Gastroesophageal sphincter (tissue), 4 donors: ENCODE data around the gene OR2T35. TPM values are rescaled to one million over a fixed set of nuclear protein-coding genes. Genes with fewer than 3 reads are reported as not detected.

Experiments used
- ATAC-seq: fragments of 150-250 bp; one replicate; pipeline ENCODE4 v1.9.1; 2016; ENCODE audit warnings: mild to moderate bottlenecking, moderate library complexity
- H3K27ac ChIP-seq, 4 donors: fragments of 200-600 bp; sonication (generic) in 3 of 4; 1 replicate in 3 of 4; 2 replicates in 1 of 4; pipeline ENCODE4 v1.5.1; 2016 to 2019
- H3K27me3 ChIP-seq: fragments of 200-600 bp; sonication (generic); one replicate; pipeline ENCODE4 v1.5.1; 2019
- H3K36me3 ChIP-seq, 2 donors: fragments of 200-600 bp; sonication (generic); one replicate each; pipeline ENCODE4 v1.5.1; 2019; ENCODE audit warnings: control low read depth in 1 of 2
- H3K4me1 ChIP-seq, 3 donors: fragments of 200-600 bp; sonication (generic); 1 replicate in 2 of 3; 2 replicates in 1 of 3; pipeline ENCODE4 v1.5.1; 2016 to 2019; ENCODE audit warnings: control low read depth in 2 of 3
- H3K4me3 ChIP-seq, 2 donors: fragments of 200-600 bp; sonication (generic); one replicate each; pipeline ENCODE4 v1.5.1; 2019; ENCODE audit warnings: mild to moderate bottlenecking in 1 of 2, moderate library complexity in 1 of 2
- H3K9me3 ChIP-seq, 3 donors: fragments of 200-600 bp; sonication (generic); one replicate each; pipeline ENCODE4 v1.5.1; 2017 to 2019; ENCODE audit warnings: control low read depth in 2 of 3
- CTCF ChIP-seq, 4 experiments: fragments of 200-600 bp in 2 of 4; fragments of 450-650 bp in 2 of 4; sonication (generic) in 1 of 4; IDR thresholded peaks; one replicate each; pipeline ENCODE4 v1.5.1; 2017 to 2019; ENCODE audit warnings: antibody characterized with exemption in 4 of 4, mild to moderate bottlenecking in 2 of 4, moderate library complexity in 2 of 4
- EP300 ChIP-seq: sonication (generic); formaldehyde crosslinking; IDR thresholded peaks from one replicate; pipeline ENCODE4 v1.6.1; 2017; ENCODE audit warnings: antibody characterized with exemption, mild to moderate bottlenecking
- POLR2A ChIP-seq, 2 donors: fragments of 450-650 bp; IDR thresholded peaks; one replicate each; pipeline ENCODE4 v1.6.1; 2017; ENCODE audit warnings: antibody characterized with exemption in 2 of 2, mild to moderate bottlenecking in 2 of 2, moderate library complexity in 1 of 2
- POLR2AphosphoS5 ChIP-seq: sonication (generic); formaldehyde crosslinking; IDR thresholded peaks from one replicate; pipeline ENCODE4 v1.6.1; 2017; ENCODE audit warnings: antibody characterized with exemption
- WGBS, 2 donors: methylation state at CpG; one replicate each; pipeline ENCODE4 v1.1.5; 2018; ENCODE audit warnings: low coverage in 1 of 2; 5-methylcytosine and 5-hydroxymethylcytosine counted together
- total RNA-seq, 4 donors: library from RNA; depleted of rRNA; stranded (reverse); fragments of >200 nt; gene quantifications; one replicate each; pipeline ENCODE4 v1.1.0, GENCODE V29; 2016

The OR2T35 gene
- total RNA-seq, 4 donors from 2014 or later, result not detected

GRCh38 chr1:248630551-248630950 is 14.5 kb downstream of the OR2T35 start:
- no peak for ATAC-seq
- H3K27me3 ChIP-seq, result no peaks in the 10 kb centered on the region
- no peaks in the 10 kb centered on the region for H3K36me3 ChIP-seq
- no peak overlapping the region for H3K4me3 ChIP-seq
- H3K27ac ChIP-seq, result no peak overlapping the region
- H3K4me1 ChIP-seq, result no peaks in the 10 kb centered on the region
- TF ChIP-seq EP300 (no peak), POLR2AphosphoS5 (no peak), CTCF (IDR thresholded peaks at IDR 0.05) (no peak), POLR2A (IDR thresholded peaks at IDR 0.05) (no peak)
- WGBS, 2 donors, result 67 to 86% methylated on average over 2 of the region's 2 CpGs
- no peaks in the 10 kb centered on the region for H3K9me3 ChIP-seq

- Histone ChIP-seq H3K9me3 (no peaks in the 10 kb centered on the region), H3K36me3 (no peaks in the 10 kb centered on the region), H3K4me1 (no peaks in the 10 kb centered on the region), H3K27ac (no peak overlapping the region), H3K27me3 (no peaks in the 10 kb centered on the region), H3K4me3 (no peak overlapping the region)
- TF ChIP-seq POLR2A (IDR thresholded peaks at IDR 0.05) (no peak), CTCF (IDR thresholded peaks at IDR 0.05) (no peak), EP300 (no peak), POLR2AphosphoS5 (no peak)
- no peak for ATAC-seq
- WGBS, 2 donors, result 64 to 93% methylated on average over 3 to 9 of the region's 9 CpGs
Observed at GRCh38 chr1:248627971-248628844, 16.9 kb downstream of the OR2T35 start.

GRCh38 chr1:248625971-248626370 is 19.1 kb downstream of the OR2T35 start:
- WGBS, 2 donors, result 60 to 61% methylated on average over 1 to 5 of the region's 5 CpGs
- H3K27me3 ChIP-seq, result no peaks in the 10 kb centered on the region
- TF ChIP-seq EP300 (no peak), POLR2A (IDR thresholded peaks at IDR 0.05) (no peak), CTCF (IDR thresholded peaks at IDR 0.05) (no peak), POLR2AphosphoS5 (no peak)
- H3K27ac ChIP-seq, result no peak overlapping the region
- no peaks in the 10 kb centered on the region for H3K9me3 ChIP-seq
- no peak overlapping the region for H3K4me3 ChIP-seq
- H3K4me1 ChIP-seq, result no peaks in the 10 kb centered on the region
- H3K36me3 ChIP-seq, result no peaks in the 10 kb centered on the region
- ATAC-seq, result no peak

- Histone ChIP-seq H3K4me1 (no peaks in the 10 kb centered on the region), H3K4me3 (no peak overlapping the region), H3K27me3 (no peaks in the 10 kb centered on the region), H3K36me3 (no peaks in the 10 kb centered on the region), H3K27ac (no peak overlapping the region), H3K9me3 (no peaks in the 10 kb centered on the region)
- TF ChIP-seq POLR2A (IDR thresholded peaks at IDR 0.05), result no peak
- TF ChIP-seq POLR2AphosphoS5, result no peak
- WGBS, 2 donors, result 70% methylated on average over 4 of the region's 4 CpGs; no CpG with 5 or more reads in 1 of the 2 donors
- ATAC-seq, result no peak
Observed at GRCh38 chr1:248625166-248625565, 19.9 kb downstream of the OR2T35 start.

GRCh38 chr1:248622570-248623001 is 22.5 kb downstream of the OR2T35 start:
- no peak for ATAC-seq
- peak; percentile 6 to 44 (median 30) for TF ChIP-seq CTCF (IDR thresholded peaks at IDR 0.05)
- TF ChIP-seq POLR2A (IDR thresholded peaks at IDR 0.05), result no peak

More at GRCh38 chr1:248622570-248623001, 22.5 kb downstream of the OR2T35 start:
- H3K27ac ChIP-seq, result no peak overlapping the region
- no peaks in the 10 kb centered on the region for H3K27me3 ChIP-seq
- H3K4me3 ChIP-seq, result no peak overlapping the region
- no peaks in the 10 kb centered on the region for H3K4me1 ChIP-seq
- WGBS, 2 donors, result 48 to 77% methylated on average over 4 of the region's 4 CpGs
- H3K9me3 ChIP-seq, result no peaks in the 10 kb centered on the region
- no peaks in the 10 kb centered on the region for H3K36me3 ChIP-seq
